ENCODE data around the gene MACROH2A2. TPM values are rescaled to one million over a fixed set of nuclear protein-coding genes. Genes with fewer than 3 reads are reported as not detected.

Gene MACROH2A2
- total RNA-seq, 4 donors from 2014 or later, result 7.0 to 21.8 (median 15.0) TPM

- DNase-seq, result no peak
- H3K9me3 ChIP-seq, result no peaks in the 10 kb centered on the region
- WGBS, 2 donors, result 93 to 94% methylated on average over 14 of the region's 14 CpGs
- TF ChIP-seq POLR2A (IDR thresholded peaks at IDR 0.05) (no peak), CTCF (IDR thresholded peaks at IDR 0.05) (no peak)
- peaks cover 4 to 5% of the 10 kb centered on the region in 2 donors for H3K4me1 ChIP-seq
- no peak overlapping the region for H3K4me3 ChIP-seq (replicated peaks in 1 of 3)
- H3K27me3 ChIP-seq, result no peaks in the 10 kb centered on the region
- intact Hi-C loops (cut with DNase I), result no loop called here
- H3K36me3 ChIP-seq, result peaks cover 0 to 3% of the 10 kb centered on the region in 2 donors
- H3K27ac ChIP-seq, result no peak overlapping the region
Measured at GRCh38 chr10:70137927-70138883, 85.6 kb downstream of the MACROH2A2 start.

GRCh38 chr10:70139151-70139996 lies 86.7 kb downstream of the MACROH2A2 start:
- no peaks in the 10 kb centered on the region for H3K9me3 ChIP-seq
- intact Hi-C loops (cut with DNase I), result no loop called here
- H3K36me3 ChIP-seq, result peaks cover 0 to 3% of the 10 kb centered on the region in 2 donors
- H3K27me3 ChIP-seq, result no peaks in the 10 kb centered on the region
- 92 to 96% methylated on average over 9 to 11 of the region's 11 CpGs for WGBS, 2 donors
- no peak for DNase-seq
- no peaks in the 10 kb centered on the region for H3K4me1 ChIP-seq
- TF ChIP-seq POLR2A (IDR thresholded peaks at IDR 0.05) (no peak), CTCF (IDR thresholded peaks at IDR 0.05) (no peak)
- H3K4me3 ChIP-seq (replicated peaks in 1 of 3), result no peak overlapping the region
- no peak overlapping the region for H3K27ac ChIP-seq

GRCh38 chr10:70139997-70140250 lies 87.3 kb downstream of the MACROH2A2 start:
- 93% methylated on average over 6 of the region's 6 CpGs for WGBS, 2 donors
- intact Hi-C loops (cut with DNase I), result no loop called here

GRCh38 chr10:70140297-70140696 lies 87.7 kb downstream of the MACROH2A2 start:
- Histone ChIP-seq H3K4me3 (replicated peaks in 1 of 3) (no peak overlapping the region), H3K4me1 (peaks cover 6 to 8% of the 10 kb centered on the region in 2 donors), H3K27me3 (no peaks in the 10 kb centered on the region), H3K27ac (no peak overlapping the region), H3K9me3 (no peaks in the 10 kb centered on the region), H3K36me3 (peaks cover 0 to 3% of the 10 kb centered on the region in 2 donors)
- WGBS, 2 donors, result 94 to 95% methylated on average over 5 of the region's 5 CpGs
- TF ChIP-seq POLR2A (IDR thresholded peaks at IDR 0.05), result no peak
- TF ChIP-seq CTCF (IDR thresholded peaks at IDR 0.05), result no peak
- intact Hi-C loops (cut with DNase I), result no loop called here
- DNase-seq, result no peak

More at GRCh38 chr10:70139997-70140250, 87.3 kb downstream of the MACROH2A2 start:
- H3K36me3 ChIP-seq, result peaks cover 0 to 3% of the 10 kb centered on the region in 2 donors
- H3K27ac ChIP-seq, result no peak overlapping the region
- peaks cover 2 to 5% of the 10 kb centered on the region in 2 donors for H3K4me1 ChIP-seq
- DNase-seq, result no peak
- no peaks in the 10 kb centered on the region for H3K9me3 ChIP-seq
- H3K4me3 ChIP-seq (replicated peaks in 1 of 3), result no peak overlapping the region
- TF ChIP-seq POLR2A (IDR thresholded peaks at IDR 0.05) (no peak), CTCF (IDR thresholded peaks at IDR 0.05) (no peak)
- H3K27me3 ChIP-seq, result no peaks in the 10 kb centered on the region

Data from thyroid gland (tissue), 4 donors.